Right ventricle myocardium superior (tissue), 1 donor: Measurements from ENCODE around the gene PYGM. TPM values are rescaled to one million over a fixed set of nuclear protein-coding genes. Genes with fewer than 3 reads are reported as not detected.

Experiments used
- ATAC-seq: fragments of 200-7000 bp; cut with Tn5 transposase; one replicate; pipeline ENCODE4 v1.9.1; 2020; ENCODE audit warnings: mild to moderate bottlenecking; ENCODE audit not compliant: poor library complexity
- DNase-seq: peaks from one replicate; pipeline ENCODE4 v3.0.0-alpha.2; 2020
- intact Hi-C: fragments of 100-400 bp; cut with DNase I; formaldehyde crosslinking; loops from one replicate; pipeline ENCODE4 v1.11.2; 2022
- total RNA-seq: library from RNA; stranded (reverse); fragmentation: NEBNext Ultra II Directional; extraction: Animal tissue kit (Norgen Biotek cat#: 25700); gene quantifications from one replicate; pipeline ENCODE4 v1.2.1, GENCODE V29; 2021
- donor health status: DM: no; HTN: yes; CAD: no; lungs with severe emphysema.

The PYGM gene
- total RNA-seq, 1 donor from 2014 or later: 183 TPM

DNA sequence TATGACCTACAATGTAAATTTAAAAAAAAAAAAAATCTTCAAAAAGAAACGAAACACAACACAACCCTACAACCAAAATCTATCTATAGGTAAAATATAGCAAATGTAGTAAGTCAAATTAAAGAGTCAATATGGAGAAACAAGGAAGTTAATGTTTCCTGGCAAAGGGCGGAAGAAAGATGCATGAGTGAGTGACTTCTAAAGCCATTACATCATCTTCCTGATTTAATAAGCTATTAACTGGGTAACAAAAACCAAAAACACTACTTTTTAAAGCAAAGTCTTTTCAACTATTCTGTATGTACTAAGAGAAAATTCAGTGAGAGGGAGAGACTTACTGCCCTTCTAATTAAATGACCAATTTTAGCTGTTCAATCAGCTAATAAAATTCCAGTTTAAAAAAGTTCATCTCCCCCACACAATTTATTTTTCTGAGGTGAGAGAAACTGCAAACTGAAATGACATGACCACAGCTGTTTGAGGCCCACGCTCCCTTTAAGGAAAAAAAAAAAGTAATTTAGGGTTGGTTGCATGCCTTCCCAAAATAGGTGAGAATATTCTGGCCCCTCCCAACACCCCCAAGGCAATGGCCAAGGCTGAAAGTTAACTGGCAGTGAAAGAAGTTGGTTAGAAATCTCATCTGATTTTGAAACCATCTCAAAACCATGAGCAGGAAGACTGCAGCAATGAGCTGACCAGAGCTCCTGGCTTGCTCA is 12.7 kb upstream of the PYGM start:
- intact Hi-C loops: no loop called here
- no peak for ATAC-seq
- no peak for DNase-seq

DNA sequence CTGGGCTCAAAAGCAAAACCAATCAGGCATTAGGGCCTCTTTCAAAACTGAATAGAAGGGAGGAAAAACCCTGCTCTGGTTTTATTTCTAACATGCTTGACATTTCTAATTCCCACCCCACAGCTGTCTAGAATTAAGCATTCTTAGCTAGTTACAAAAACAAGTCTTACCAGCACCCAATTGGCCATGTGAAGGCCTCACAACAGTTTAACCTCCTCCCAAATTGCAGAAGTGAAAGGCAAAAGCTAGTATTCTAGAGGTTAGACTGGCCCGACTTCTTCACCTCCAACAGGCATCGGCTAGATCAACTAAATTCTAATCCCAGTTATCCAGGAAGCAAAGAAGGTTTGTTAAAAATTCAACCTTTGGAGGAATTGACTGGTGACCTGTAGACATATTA is 12.1 kb upstream of the PYGM start:
- ATAC-seq (no peak), DNase-seq (no peak)
- intact Hi-C loops: no loop called here

DNA sequence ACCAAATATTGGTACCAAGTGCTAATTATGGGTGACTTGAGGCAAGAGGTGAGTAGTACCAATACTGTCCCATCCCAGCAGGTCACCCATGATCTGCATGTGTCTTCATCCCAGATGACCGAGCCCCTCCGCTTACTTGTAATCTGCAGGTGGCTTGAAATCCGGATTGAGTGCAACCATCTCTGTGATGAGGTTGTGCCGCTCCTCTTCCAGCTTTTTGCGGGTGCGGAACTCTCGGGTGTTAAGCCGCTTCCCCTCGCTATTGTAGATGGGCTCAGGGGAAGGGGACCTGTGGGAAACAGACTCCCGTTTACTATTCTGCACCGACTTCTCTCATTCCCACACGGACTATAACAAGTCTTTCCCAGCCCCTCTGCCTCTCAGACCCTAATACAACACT is 10.3 kb upstream of the PYGM start:
- intact Hi-C loops: no loop called here
- ATAC-seq (no peak), DNase-seq (no peak)

DNA sequence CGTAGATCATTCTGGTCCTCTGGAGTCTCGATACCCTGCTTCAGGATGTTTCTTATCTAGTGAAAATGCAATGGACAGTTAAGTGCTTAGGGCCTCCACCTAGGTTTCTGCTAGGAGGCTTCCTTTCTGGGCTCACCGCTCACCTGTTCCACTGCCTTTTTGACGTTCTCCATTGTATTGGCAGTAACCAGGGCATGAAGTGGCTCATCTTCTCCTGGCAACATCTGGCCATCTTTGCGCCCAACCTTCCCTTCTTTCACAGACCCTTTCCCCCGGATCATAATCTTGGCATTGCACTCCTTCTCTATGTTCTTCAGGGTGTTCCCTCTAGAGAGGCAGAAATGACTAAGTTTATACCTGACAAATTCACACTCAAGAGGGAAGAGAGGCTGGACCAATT is 9.5 kb upstream of the PYGM start:
- intact Hi-C loops: no loop called here
- no peak for DNase-seq
- ATAC-seq: no peak

DNA sequence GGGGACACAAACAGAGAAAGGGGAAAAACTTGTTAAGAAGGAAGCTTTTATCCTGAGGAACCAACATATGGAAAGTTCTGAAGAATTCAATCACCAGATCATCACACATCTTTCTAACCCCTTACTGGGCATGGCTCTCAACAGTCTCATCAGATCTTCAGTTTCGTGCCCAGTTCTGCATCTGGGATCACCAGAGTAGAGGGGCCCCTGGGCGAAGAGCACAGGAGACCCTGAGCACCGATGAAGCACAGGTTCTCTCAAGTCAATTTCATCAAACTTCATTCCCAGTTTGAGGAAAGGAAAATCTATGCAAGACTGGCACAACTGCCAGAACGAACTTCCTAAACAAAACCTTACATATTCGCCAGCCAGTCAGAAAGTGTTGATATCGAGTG is 8.5 kb upstream of the PYGM start:
- DNase-seq: no peak
- intact Hi-C loops: no loop called here
- no peak for ATAC-seq

DNA sequence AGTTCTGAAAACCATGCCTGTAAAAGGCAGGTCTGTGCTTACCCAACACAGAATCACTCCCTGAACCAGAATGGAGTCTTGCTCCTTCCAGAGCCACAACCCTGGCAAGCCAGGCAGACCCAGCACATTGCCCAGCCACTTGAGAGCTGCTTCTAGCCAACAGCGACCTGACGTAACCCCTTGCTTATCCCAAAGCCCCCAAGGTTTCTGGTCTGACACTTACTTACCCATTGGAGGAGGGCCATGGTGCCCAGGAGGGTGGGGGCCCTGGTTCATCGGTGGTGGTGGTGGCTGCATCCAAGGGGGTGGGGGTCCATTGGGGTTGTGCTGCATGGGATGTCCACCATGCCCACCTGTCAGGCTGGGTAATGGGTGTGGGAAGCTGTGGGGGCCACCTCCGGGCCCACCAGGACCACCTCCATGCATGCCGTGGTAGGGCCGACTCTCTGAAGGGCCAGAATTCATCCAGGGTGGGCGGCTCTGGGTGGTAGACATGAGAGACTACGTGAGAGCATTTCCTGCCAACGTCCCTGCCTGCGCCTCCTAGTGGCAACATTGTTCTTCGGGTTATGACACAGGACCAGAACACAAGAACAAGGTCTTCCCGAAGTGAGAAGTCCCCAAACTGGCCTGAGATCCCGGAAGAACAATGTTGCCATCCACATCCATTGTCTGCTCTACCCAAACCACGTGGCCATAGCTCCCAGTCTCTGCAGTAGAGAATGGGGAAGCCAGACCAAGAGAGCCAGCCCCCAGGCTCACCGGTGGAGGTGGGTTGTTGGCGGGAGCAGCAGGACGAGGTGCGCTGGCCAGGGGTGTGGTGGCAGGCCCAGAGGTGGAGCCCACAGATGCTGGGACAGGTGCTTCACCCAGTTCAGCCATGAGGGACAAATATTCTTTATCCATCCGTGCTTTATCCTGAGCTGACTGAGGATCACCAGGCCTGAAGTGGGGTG is 7.8 kb upstream of the PYGM start:
- intact Hi-C loops: no loop called here
- peak; percentile 75 for DNase-seq
- ATAC-seq: peak; percentile 16

DNA sequence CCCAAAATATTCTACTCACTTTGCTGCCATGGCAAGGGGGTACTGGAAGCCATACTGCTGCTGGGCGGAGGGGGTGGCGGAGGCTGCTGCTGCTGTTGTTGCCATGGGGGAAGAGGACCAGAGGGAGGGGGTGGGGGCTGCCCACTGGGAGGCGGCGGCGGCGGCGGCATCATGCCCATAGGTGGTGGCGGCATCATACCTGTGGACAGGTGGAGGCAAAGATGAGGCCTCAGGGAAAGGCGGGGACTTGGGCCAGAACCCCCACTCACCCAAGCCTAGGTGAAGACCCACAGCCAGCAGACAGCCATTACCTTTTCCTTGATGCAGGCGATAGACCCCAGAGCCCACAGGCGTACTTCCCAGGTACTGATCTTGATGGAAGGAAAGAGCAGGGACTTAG is 7.1 kb upstream of the PYGM start:
- intact Hi-C loops: no loop called here
- ATAC-seq: no peak
- no peak for DNase-seq

DNA sequence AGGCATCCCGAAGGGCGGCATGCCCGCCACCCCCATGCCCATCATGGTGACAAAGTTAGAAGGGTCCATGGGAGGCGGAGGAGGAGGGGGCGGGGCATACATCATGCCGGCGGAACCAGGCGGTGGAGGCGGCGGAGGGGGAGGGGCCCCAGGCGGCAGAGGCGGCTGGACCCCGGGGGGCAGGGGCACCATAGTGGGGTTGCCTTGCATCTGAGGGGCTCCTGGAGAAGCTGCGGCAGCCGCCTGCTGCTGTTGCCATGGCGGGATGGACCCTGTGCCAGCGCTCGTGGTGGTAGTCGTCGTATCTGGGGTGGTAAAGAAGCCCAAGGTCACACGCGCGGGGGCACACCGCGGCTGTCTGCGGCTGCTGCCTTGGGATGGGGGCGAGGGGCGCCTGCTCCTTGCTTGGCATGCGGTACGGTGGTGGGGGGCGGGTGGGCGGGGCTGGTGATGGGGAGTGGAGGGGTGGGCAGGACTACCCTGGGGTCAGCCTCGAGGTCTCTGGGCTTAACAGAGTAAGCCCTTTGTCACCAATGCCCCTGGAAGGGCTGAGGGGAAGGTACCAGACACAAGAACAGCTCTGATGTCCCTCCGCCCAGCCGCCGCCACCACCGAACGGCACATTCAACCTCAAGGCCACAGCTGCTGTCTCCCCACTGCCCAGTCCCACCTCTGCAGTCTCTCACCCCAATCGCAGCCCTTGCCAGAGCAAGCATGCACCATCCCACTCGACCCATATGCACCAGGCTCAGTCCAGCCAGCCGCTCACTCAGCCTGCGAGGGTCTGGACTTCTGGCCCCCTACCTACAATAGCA is 6.3 kb upstream of the PYGM start:
- DNase-seq (no peak), ATAC-seq (no peak)
- intact Hi-C loops: no loop called here

DNA sequence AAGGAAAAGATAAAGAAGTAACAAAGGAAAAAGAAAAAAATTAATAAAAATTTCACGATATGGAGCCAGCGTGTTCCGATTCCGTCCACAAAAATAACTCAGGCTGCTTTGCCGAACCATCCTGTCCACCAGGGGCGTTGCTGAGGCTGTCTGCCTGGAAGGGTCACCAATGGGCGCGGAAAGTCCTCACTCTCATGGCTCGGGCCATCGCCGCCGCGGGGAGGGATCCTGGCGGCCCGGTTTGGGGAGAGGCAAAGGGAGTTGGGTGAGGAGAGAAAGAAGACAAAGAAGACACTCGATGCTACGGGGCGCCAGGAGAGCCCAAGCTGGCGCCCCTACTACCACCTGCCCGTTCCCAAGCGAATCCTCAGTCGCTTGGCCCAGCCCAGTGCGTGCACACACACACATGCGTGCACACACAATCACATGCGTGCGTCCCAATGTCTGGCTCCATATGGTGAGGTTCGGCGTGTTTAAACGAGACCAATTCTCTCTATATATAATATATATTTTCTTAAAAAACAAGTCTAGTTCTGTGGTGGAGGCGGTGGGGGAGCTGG is 5.6 kb upstream of the PYGM start:
- no peak for DNase-seq
- intact Hi-C loops: no loop called here
- no peak for ATAC-seq

DNA sequence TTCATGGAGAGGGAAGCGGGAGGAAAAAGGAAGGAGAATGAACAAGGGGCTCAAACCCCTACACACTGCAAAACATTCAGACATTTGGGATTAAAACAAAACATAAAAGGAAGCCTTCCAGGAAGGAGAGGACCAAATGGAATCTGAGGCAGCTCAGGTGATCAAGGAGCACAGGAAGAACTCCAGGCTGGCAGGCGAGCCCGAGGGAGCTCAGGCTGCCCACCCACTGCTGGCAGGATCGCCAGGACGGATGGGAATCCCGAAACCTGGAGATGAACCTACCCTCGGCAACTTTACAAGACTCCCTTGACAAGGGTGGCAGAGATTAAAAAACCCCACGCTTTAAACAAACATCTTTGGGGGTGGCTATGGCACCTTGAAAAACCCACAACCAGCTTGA is 5.0 kb upstream of the PYGM start:
- intact Hi-C loops: no loop called here
- DNase-seq (no peak), ATAC-seq (no peak)

DNA sequence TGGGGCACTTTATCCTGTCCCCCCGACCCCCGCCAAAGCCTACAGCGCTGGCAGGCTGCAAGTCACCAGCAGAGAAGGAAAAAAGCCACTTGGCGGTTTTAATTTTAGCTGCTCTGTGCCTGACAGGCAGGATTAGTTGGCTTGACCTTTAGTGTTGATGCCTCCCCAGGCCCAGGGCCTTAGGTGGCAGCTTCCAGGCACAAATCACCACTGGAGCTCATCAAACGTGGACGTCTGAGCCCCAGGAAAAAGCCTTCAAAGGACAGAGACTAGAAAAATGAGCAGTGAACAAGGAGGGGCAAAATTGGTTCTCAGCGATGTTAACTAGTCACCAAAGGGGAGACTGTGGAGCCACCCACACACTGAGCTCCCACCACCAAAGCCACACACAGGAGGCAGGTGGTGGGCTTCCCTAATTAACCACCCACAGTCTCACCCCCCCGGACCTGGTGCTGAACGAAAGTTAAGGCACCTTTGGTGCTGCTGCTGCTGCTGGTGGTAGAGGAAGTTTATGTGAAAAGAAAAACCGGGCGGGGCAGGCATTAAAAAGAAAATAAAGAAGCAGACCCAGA is 4.4 kb upstream of the PYGM start:
- intact Hi-C loops: no loop called here
- ATAC-seq: peak; percentile 9
- no peak for DNase-seq

DNA sequence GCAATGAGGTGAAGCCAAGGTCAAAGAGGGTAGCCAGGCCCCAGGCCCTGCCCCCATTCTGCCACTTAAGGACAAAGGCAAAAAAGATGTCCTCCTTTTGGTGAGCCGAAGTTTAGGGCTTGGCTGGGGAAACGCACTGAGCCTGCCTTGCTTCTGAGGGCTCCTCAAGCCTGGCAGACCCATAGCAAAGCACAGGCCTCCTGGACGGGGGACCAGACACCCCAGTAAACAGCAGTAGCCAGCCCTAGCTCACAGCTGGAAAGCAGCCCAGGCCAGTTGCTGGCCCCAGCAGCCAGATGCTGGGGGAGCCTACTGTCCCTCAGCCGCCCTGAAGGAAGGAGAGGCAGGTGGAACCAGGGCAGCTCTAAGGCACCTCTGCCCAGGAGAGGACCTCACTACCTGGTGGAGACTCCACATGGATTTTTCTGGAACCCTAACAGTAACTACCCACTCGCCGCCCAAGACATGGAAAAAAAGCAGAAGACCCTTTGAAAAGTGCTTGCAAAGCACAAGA is 3.8 kb upstream of the PYGM start:
- intact Hi-C loops: no loop called here
- DNase-seq: peak; percentile 52
- no peak for ATAC-seq

DNA sequence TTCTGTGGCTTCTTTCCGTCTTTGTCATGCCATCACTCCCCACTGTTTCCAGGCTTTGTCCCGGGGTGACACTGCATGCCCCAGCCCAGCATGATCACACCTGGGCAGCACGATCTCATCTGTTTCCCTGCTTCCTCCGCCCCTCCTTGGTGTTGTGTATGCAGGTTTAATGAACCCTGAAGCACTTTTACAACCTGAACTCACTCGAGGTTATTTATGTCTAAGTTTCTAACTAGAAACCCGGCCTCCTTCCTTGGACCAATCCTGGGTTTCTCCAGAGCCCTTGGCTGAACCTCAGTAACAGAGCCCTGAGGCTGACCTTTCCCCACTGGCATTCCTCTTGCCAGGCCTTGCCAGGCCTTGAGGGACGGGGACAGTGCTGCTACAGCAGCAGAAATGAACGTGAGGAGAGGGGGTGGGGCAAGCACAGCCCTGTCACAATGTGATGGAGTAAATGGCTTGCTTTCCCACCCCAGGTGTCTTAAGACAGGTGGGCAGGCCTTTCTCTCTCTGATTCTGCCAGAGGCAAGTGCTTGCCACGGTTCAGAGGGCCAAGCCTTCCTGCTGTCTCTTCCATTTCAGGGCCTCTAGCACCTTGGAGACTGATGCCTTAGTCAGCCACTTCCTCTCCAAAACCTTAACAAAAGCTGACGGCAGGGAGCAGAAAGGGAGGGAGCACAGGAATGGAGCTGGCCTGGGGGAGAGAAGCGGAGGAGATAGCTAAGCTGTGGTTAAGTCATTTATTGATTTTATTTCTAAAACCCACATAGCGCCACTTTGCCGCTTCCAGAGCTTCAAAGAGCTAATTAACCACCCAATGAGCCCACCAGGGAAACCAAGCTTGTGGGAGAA is 3.1 kb upstream of the PYGM start:
- DNase-seq (peak; percentile 29), ATAC-seq (peak; percentile 18)
- intact Hi-C loops: no loop called here

DNA sequence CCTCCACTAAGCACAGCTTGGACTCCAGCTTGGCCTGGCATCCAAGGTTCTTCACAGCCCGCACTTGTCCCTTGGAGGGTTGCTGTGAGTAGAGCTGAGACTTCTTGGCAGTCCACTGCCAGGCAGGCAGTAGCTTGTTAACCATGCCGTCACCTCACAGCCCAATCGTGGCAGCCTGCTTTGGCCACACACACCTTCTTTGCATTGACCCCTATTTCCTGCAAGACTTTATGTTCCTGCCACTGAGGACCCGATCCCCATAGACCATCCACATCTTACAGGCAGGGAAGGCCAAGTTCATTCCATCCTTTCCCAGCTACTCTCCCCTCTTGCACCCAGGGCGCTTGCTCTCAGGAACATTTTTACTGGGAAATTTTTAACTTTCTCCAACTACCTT is 2.5 kb upstream of the PYGM start:
- ATAC-seq (no peak), DNase-seq (no peak)
- intact Hi-C loops: no loop called here

DNA sequence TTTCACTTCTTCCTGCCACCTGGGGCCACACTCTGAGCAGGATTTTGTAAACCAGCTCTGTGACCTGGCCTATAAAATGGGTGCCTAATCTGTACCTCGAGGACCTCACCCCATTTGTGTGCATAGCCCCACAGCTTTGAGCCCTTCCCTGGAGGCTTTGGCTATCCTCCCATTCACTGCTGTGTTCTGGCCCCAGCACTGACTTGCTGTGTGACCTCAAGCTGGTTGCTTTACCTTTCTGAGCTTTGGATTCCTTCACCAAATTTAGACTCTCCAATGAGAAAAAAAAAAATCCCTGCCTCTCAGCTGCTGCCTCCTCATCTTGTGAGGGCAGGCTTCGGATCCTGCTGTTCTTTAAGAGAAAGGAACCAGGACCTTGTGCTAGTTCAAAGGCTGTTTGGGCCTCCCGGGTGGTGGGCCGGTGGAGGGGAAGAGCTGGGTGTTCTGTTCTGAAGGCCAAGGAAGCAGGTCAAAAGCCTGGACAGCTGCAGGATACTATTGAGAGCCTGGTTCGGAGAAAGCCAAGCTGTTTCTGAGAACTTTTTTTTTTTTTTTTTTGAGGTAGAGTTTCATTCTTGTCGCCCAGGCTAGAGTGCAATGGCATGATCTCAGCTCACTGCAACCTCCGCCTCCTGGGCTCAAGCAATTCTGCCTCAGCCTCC is 1.1 kb upstream of the PYGM start:
- intact Hi-C loops: no loop called here
- ATAC-seq: no peak
- peak; percentile 6 for DNase-seq

DNA sequence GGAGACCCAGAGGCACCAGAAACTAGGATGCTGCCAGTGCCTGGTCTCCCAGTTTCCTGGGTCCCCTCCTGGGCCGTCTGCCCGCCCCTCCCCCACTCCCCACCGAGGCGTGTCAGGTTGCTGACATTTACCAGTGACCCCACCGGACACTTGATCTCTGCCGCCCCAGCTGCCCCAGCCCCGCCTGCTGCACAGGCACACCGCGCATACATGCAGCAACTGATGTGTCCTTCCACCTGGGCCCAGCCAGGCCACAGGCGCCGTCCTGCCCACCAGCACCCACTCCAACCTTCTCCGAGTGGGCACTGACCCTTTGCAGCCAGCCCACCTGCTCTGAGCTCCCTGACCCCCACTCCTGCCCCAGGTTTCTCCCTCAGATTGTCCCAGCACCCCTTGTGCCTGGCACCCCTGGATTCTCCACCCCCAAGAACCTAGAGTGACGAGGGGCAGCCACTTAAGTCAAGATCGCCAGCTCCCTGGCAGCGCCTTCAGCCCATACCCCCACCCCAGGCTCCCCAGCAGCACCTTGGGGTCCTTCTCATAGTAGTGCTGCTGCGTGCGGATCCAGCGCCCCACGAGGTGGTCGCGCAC is 548 bp downstream of the PYGM start:
- DNase-seq (peak; percentile 62), ATAC-seq (peak; percentile 25)
- intact Hi-C loops: no loop called here
